ENCODE results near the gene PABPC3.
A peak's percentile ranks its signal among the peaks of the same experiment; 100 is the strongest.

GRCh38 chr13:25062479-25062878 is 33.5 kb upstream of the PABPC3 start:
- TF ChIP-seq, protein P1, sequence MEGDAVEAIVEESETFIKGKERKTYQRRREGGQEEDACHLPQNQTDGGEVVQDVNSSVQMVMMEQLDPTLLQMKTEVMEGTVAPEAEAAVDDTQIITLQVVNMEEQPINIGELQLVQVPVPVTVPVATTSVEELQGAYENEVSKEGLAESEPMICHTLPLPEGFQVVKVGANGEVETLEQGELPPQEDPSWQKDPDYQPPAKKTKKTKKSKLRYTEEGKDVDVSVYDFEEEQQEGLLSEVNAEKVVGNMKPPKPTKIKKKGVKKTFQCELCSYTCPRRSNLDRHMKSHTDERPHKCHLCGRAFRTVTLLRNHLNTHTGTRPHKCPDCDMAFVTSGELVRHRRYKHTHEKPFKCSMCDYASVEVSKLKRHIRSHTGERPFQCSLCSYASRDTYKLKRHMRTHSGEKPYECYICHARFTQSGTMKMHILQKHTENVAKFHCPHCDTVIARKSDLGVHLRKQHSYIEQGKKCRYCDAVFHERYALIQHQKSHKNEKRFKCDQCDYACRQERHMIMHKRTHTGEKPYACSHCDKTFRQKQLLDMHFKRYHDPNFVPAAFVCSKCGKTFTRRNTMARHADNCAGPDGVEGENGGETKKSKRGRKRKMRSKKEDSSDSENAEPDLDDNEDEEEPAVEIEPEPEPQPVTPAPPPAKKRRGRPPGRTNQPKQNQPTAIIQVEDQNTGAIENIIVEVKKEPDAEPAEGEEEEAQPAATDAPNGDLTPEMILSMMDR (IDR thresholded peaks at IDR 0.05; ENCODE audit: insufficient read depth, low read length, poor library complexity, severe bottlenecking), result peak; percentile 29
- no peak for TF ChIP-seq EZH2phosphoT487 (conservative IDR thresholded peaks at IDR 0.05; ENCODE audit: low read length)
